Activated T-helper 9 cell treated with anti-CD3 and anti-CD28 coated beads, Interleukin-2, amount 50 U/mL, for 16 hours (primary cell): ENCODE results near the gene MEGF6.

ENCODE experiments used
- DNase-seq: peaks from one replicate; pipeline ENCODE4 v3.0.0-alpha.2; 2020; ENCODE audit warnings: low read depth

Gene MEGF6

GRCh38 chr1:3483380-3483779 is 127.9 kb downstream of the MEGF6 start:
- DNase-seq, result no peak

GRCh38 chr1:3482378-3482849 is 128.9 kb downstream of the MEGF6 start:
- no peak for DNase-seq

DNA sequence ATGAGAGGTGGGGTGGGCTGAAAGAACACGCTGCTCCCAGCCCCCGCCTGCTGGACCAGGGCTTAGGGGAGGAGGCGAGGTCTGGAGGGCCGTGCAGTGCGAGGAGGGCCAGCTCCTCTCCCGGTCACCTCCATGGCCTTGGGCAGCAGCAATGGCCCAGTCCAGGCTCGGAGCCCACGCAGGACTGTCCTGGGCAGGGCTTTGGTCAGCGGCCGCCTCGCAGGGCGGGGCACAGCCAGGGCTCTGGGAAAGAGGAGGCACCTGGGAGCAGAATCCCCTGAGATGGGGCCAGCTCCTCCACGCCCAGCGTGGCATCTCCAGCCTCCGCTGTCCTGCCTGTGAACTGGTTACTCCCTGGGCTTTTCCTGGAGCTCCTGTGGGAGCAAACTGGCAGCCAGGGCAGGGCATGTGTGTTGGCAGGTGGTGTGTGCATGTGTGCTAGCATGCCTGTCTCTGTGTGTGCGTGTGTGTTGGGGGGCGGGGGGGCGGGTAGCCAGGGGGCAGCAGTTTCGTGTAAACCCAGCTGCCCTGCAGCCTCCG is 129.4 kb downstream of the MEGF6 start:
- no peak for DNase-seq

GRCh38 chr1:3481046-3481445 is 130.3 kb downstream of the MEGF6 start:
- no peak for DNase-seq

- DNase-seq, result no peak
These were observed 131.0 kb downstream of the MEGF6 start for GRCh38 chr1:3480369-3480719.

- DNase-seq, result no peak
These were observed 131.6 kb downstream of the MEGF6 start for GRCh38 chr1:3479511-3480368.

- DNase-seq, result no peak
These were observed 133.1 kb downstream of the MEGF6 start for GRCh38 chr1:3478187-3478586.

DNA sequence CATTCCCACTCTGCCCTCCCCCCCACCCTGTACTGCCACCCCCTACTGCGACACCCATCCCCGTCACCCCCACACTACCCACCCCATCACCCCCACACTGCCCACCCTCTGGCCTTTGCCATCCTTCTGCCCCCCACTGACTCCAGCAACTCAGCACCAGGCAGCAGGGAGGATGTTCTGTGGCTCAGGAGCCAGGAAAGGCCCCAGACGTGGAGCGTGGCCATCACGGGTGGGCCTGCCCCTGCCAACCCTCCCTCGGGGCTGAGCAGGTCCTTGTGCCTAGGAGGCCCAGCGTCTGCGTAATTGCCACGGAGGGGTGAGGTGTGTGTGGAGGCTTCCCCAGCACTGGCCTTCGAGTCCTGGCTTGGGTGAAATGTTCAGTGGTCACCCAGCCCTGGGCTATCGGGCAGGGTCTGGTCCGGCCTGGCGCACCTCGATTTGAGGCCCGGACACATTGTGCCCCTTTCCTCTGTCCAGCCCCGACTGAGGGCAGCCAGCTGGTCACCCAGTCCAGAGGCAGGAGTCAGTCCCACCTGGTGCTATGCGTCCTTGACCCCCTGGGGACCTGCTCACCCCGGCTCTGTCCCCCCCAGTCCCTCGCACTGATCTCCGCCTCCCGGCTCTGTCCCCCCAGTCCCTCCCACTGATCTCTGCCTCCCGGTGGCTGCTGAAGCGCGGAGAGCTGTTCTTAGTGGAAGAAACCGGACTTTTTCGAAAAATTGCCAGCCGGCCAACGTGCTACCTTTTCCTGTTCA is 133.9 kb downstream of the MEGF6 start:
- DNase-seq, result no peak

DNA sequence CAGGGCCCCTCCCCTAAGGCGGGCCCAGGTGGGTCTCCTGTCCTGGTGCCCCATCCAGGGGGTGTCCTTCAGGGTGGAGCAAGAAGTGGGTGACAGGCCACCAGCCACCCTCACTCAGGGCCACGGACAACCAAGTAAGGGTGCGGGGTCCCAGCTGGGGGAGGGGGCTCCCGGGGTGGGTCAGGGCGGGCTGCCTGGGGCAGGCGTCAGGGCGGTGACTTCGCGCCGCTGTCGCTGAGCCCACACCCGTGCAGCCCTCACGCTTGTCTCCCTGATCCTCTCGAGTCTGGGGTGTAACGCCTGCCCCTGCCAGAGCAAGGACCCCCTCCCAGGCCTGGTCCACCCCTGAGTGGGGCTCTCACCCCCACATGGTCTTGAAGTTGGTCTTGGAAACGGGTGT is 134.6 kb downstream of the MEGF6 start:
- no peak for DNase-seq

- DNase-seq, result no peak
These were observed 135.3 kb downstream of the MEGF6 start for GRCh38 chr1:3475839-3476573.

DNA sequence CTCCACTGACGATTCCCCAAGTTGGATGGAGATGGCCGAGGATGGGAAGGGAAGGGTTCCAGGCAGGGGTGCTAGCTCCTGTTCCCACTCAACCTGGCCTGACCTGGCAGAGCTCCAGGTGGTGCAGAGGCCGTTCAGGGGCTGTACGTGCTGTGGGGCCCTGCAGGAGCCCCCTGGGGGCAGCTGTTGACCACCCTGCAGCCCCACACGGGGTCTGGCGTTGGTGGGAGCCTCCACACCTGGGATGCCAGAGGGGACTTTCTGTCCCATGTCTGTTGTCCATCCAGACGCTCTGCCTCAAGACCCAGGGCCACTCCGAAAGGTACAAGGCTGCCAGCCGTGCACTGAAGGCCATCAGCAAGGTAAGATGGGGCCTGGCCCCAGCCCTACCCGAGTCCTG is 136.9 kb downstream of the MEGF6 start:
- no peak for DNase-seq

DNA sequence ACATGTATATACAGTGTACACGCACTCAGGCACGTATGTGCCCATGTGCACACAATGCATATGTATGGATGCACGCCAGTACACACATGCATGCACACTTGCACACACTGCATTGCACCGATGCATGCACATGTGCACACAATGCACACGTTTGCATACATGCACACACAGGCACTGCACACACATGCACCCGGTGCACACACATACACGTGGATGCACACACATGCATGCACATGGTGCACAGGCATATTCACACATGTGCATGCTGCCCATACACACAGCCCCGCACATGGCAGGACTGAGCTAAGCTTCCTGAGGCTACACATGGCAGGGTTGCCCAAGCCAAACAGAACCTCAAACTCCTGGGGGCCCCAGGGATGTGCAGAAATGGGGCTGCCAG is 137.3 kb downstream of the MEGF6 start:
- no peak for DNase-seq

GRCh38 chr1:3473381-3473844 is 137.9 kb downstream of the MEGF6 start:
- DNase-seq, result no peak

- no peak for DNase-seq
These were observed 138.4 kb downstream of the MEGF6 start for GRCh38 chr1:3472906-3473305.

DNA sequence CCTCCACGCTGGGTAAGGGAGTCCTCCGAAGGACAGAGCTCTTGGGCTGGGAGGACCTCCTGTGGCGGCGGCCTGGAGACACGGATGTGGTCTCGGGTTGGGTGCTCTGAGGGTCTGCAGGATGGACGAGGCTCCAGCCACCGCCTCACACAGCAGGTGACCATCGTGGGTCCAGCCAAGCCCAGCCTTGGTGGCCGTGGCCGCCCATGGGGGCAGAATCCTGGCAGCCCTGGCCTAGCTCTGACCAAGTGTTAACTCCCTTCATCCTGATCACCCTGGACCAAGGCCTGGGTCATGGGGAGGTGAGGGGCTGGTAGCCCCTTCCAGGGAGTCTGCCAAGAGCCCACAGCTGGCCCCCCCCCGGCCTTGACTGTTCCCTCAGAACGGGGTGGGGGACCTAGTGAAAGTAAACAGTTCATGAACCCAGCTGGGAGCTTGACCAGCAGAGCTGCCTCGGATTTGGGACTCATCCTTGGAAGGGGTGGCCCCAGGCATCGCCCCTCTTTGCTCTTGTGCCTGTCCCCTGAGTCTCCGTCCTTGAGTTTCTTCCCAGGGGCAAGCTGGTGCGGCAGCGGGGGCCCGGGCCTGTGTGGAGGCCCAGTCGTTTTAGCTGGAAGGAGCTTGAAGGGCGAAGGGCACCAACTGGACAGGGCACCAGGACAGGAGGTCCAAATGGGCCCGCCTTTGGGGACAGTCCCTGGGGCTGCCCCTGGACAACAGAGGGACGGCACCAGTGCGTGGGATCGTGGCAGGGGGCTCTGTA is 139.0 kb downstream of the MEGF6 start:
- no peak for DNase-seq

DNA sequence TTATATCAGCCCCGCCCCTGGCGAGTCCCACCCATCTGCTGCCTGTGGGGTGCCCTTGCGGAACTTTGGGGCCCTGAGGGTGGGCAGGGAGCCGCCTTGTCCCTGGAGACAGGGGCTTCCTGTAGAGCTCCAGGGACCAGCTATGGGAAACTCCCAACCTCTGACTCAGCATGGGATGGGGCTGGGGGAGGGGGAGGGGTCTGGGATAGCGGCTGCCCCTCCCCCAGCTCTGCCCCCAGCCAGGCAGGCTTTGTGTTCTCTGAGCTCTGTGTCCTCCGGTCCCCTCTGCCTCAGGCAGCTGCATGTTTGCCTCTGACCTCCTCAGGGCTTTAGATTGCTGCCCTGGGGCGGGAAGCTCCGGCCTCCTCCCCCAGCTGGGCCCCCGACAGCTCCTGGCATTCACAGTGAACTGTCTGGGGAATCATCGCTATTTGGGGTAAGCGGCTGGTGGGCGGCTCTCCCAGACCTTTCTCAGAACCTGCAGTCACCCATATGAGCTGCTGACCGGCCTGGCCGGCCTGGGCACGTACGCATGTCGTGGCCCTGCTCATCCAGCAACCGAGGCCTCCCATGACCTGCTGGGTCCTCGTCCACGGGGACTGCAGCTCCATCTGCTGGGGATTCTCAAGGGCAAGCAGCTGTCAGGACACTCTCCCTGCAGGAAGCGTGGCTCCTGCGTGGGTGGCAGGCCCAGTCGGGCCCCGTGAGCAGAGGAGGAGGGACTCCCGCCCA is 139.8 kb downstream of the MEGF6 start:
- no peak for DNase-seq

DNA sequence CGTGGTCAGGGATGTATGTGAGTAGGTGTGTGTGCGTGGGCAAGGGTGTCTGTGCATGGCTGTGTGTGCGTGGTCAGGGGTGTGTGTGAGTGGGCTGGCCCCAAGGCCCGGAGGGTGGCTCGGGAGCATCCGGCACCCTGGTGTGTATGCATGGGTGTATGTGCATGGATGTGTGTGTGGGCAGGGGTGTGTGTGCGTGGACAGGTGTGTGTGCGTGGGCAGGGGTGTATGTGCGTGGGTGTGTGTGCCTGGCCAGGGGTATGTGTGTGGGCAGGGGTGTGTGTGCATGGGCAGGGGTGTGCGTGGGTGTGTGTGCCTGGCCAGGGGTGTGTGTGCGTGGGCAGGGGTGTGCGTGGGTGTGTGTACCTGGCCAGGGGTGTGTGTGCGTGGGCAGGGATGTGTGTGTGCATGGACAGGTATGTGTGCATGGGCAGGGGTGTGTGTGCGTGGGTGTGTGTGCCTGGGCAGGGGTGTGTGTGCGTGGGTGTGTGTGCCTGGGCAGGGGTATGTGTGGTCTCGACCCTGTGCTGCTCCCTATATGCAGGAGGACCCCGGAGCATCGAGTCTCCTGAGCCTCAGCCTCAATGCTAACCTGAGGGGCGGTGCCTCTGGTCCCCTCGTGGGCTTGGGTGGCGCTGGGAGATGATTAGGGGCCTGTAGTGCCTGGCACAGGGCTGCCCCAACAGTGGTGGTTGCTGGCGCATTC is 140.5 kb downstream of the MEGF6 start:
- no peak for DNase-seq

- no peak for DNase-seq
These were observed 141.3 kb downstream of the MEGF6 start for GRCh38 chr1:3469849-3470649.

GRCh38 chr1:3469104-3469848 is 142.0 kb downstream of the MEGF6 start:
- no peak for DNase-seq
